ENCODE results near the gene TRAPPC10.

DNA sequence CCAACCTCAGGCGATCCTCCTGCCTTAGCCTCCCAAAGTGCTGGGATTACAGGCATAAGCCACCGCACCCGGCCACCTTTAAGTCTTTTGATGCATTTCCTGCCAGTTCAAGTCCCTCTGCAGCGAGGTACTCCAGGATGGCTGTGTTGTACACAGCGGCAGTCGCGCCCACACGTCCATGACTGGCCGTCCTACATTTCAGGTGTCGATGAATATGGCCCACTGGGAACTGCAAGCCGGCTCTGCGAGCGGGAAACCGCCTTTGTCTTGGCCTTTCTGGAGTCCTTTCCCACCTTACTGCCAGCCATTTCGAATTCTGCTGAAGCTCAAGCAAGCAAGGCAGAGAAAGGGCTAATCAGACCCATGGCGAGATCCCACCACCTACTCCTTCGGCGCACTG is 34.6 kb downstream of the TRAPPC10 start:
- TF ChIP-seq, protein P1, sequence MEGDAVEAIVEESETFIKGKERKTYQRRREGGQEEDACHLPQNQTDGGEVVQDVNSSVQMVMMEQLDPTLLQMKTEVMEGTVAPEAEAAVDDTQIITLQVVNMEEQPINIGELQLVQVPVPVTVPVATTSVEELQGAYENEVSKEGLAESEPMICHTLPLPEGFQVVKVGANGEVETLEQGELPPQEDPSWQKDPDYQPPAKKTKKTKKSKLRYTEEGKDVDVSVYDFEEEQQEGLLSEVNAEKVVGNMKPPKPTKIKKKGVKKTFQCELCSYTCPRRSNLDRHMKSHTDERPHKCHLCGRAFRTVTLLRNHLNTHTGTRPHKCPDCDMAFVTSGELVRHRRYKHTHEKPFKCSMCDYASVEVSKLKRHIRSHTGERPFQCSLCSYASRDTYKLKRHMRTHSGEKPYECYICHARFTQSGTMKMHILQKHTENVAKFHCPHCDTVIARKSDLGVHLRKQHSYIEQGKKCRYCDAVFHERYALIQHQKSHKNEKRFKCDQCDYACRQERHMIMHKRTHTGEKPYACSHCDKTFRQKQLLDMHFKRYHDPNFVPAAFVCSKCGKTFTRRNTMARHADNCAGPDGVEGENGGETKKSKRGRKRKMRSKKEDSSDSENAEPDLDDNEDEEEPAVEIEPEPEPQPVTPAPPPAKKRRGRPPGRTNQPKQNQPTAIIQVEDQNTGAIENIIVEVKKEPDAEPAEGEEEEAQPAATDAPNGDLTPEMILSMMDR (IDR thresholded peaks at IDR 0.05; ENCODE audit: poor library complexity), result no peak
- no peak for TF ChIP-seq EZH2 (IDR thresholded peaks at IDR 0.05; ENCODE audit: borderline replicate concordance)
- TF ChIP-seq EZH2phosphoT487 (IDR thresholded peaks at IDR 0.05; ENCODE audit: low read depth, severe bottlenecking, unreplicated experiment), result no peak

All from hepatocyte (in vitro differentiated cells).